Measurements from ENCODE around the gene GFPT2. TPM values are rescaled to one million over a fixed set of nuclear protein-coding genes. Genes with fewer than 3 reads are reported as not detected.

The GFPT2 gene
- polyA plus RNA-seq, 2 of the 4 experiments (the other 2 are of a cell fraction): 24.4 to 38.0 TPM

DNA sequence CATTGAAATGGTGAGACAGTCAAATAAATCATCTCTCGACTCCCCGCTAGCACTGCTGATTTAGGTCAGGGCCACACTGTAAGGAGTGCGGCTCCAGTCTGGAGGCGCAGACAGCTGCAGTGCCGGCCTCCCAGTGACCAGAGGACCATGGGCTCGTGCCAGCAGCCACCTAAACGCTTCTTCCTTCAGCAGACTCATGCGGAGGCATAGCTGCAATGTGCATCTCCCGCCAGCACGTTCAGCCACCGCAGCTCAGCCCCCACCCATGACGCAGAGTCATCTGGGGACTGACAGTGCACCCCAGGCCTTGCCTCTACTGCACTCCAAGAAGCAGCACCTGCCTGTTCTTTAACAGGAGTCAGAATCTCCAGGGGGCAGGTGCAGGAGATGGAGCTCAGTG lies 47.7 kb downstream of the GFPT2 start:
- ChIA-PET CTCF (interaction anchor here (0.8 to 8.6 kb wide), 6 partner anchors 10 to 179 kb away, joined by 3 to 81 read pairs (median 34); no protein-coding TSS in a partner anchor), POLR2A (no interaction called here)
- H3K27ac ChIP-seq: no peak overlapping the region
- H3K4me2 ChIP-seq: no peak overlapping the region
- H3K9me3 ChIP-seq: no peaks in the 10 kb centered on the region
- no peaks in the 10 kb centered on the region for H3K4me1 ChIP-seq
- DNase-seq (ENCODE audit: low read depth in 1 of 2, low spot score in 1 of 2) (no peak), FAIRE-seq (no peak), ATAC-seq (no peak)
- 89% methylated on average over 11 of the region's 12 CpGs for WGBS (ENCODE audit: missing lambda C conversion rate)
- no peak overlapping the region for H3K4me3 ChIP-seq
- no peak for TF ChIP-seq ZSCAN20 (CRISPR knock-in tag; IDR thresholded peaks at IDR 0.05)
- no peak for TF ChIP-seq HOXB13 (CRISPR knock-in tag; IDR thresholded peaks at IDR 0.05; ENCODE audit: low read depth)
- TF ChIP-seq SMC3 (IDR thresholded peaks at IDR 0.05): no peak
- no peak for TF ChIP-seq HOXB5 (CRISPR knock-in tag; IDR thresholded peaks at IDR 0.05)
- no peak for TF ChIP-seq CHD2 (IDR thresholded peaks at IDR 0.05; ENCODE audit: low read length, partially characterized antibody)
- TF ChIP-seq CBX2 (IDR thresholded peaks at IDR 0.05; ENCODE audit: borderline replicate concordance, low read depth): no peak
- no peak for TF ChIP-seq EP300 (IDR thresholded peaks at IDR 0.05)
- TF ChIP-seq MAZ (IDR thresholded peaks at IDR 0.05; ENCODE audit: borderline replicate concordance, low read depth, low read length): no peak
- no peak for TF ChIP-seq MYC (IDR thresholded peaks at IDR 0.05; ENCODE audit: borderline replicate concordance, low read length)

DNA sequence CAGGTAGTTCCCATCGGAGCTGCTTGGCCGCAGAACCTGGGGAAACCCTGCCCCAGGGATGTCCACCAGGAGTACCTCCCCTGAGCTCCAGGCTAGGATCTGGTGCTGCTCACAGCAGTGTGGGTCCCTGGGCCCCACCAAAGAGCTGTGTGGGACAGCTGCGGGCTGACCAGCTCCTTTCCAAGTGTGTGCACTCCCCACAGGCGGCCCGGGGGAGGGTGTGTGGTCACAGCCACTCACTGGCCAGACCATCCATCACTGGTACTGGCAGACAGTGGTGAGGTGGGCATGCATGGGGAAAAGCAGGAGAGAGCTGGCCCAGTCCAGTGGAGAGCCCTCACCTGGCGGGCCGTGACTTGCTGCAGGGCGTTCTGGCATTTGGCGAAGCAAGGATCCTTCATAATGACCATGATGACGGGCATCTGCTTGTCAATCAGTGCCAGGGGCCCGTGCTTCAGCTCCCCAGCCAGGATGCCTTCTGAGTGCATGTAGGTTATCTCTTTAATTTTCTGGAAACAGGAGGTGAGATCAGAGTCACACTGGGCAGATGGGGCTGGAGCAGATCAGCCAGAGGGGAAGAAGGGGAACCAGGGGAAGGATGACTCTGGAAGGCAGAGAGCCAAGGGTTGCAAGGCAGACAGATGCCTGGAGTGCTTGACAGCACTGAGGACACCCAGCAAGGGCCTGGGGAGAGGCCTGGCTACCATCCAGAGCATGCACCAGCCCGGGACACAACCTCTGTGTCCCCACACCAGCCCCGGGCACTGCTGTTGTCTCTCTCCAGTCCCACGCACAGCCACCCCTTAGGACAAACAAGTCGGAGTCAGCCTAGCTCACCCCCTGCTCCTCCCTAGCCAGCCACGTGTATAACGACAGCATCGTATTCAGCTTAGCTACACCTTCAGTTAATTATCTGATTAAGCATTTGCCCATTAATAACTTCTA lies 48.4 kb downstream of the GFPT2 start:
- 89% methylated on average over 15 of the region's 18 CpGs for WGBS (ENCODE audit: missing lambda C conversion rate)
- H3K27ac ChIP-seq: no peak overlapping the region
- ChIA-PET POLR2A (no interaction called here), CTCF (interaction anchor here (0.7 to 8.6 kb wide), 9 partner anchors 10 to 314 kb away, joined by 3 to 81 read pairs (median 3); no protein-coding TSS in a partner anchor)
- ATAC-seq: no peak; a peak in 1 of 6 replicates
- DNase-seq (ENCODE audit: low read depth in 1 of 2, low spot score in 1 of 2): no peak
- H3K4me1 ChIP-seq: no peaks in the 10 kb centered on the region
- no peak overlapping the region for H3K4me2 ChIP-seq
- TF ChIP-seq ESRRA (IDR thresholded peaks at IDR 0.05; ENCODE audit: borderline replicate concordance, low read length): no peak
- TF ChIP-seq FOSB (CRISPR knock-in tag; IDR thresholded peaks at IDR 0.05): no peak
- no peak for TF ChIP-seq JUNB (IDR thresholded peaks at IDR 0.05)
- no peak for TF ChIP-seq MAZ (IDR thresholded peaks at IDR 0.05; ENCODE audit: borderline replicate concordance, low read depth, low read length)
- TF ChIP-seq, protein P1, sequence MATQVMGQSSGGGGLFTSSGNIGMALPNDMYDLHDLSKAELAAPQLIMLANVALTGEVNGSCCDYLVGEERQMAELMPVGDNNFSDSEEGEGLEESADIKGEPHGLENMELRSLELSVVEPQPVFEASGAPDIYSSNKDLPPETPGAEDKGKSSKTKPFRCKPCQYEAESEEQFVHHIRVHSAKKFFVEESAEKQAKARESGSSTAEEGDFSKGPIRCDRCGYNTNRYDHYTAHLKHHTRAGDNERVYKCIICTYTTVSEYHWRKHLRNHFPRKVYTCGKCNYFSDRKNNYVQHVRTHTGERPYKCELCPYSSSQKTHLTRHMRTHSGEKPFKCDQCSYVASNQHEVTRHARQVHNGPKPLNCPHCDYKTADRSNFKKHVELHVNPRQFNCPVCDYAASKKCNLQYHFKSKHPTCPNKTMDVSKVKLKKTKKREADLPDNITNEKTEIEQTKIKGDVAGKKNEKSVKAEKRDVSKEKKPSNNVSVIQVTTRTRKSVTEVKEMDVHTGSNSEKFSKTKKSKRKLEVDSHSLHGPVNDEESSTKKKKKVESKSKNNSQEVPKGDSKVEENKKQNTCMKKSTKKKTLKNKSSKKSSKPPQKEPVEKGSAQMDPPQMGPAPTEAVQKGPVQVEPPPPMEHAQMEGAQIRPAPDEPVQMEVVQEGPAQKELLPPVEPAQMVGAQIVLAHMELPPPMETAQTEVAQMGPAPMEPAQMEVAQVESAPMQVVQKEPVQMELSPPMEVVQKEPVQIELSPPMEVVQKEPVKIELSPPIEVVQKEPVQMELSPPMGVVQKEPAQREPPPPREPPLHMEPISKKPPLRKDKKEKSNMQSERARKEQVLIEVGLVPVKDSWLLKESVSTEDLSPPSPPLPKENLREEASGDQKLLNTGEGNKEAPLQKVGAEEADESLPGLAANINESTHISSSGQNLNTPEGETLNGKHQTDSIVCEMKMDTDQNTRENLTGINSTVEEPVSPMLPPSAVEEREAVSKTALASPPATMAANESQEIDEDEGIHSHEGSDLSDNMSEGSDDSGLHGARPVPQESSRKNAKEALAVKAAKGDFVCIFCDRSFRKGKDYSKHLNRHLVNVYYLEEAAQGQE (IDR thresholded peaks at IDR 0.05): no peak
- no peak for TF ChIP-seq HOXB13 (CRISPR knock-in tag; IDR thresholded peaks at IDR 0.05; ENCODE audit: low read depth)
- no peak for TF ChIP-seq KDM1A (IDR thresholded peaks at IDR 0.05; ENCODE audit: low read depth)
- TF ChIP-seq, protein P2, sequence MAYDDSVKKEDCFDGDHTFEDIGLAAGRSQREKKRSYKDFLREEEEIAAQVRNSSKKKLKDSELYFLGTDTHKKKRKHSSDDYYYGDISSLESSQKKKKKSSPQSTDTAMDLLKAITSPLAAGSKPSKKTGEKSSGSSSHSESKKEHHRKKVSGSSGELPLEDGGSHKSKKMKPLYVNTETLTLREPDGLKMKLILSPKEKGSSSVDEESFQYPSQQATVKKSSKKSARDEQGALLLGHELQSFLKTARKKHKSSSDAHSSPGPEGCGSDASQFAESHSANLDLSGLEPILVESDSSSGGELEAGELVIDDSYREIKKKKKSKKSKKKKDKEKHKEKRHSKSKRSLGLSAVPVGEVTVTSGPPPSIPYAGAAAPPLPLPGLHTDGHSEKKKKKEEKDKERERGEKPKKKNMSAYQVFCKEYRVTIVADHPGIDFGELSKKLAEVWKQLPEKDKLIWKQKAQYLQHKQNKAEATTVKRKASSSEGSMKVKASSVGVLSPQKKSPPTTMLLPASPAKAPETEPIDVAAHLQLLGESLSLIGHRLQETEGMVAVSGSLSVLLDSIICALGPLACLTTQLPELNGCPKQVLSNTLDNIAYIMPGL (CRISPR knock-in tag; IDR thresholded peaks at IDR 0.05; ENCODE audit: borderline replicate concordance): no peak
- no peak for TF ChIP-seq POLR2AphosphoS2 (conservative IDR thresholded peaks at IDR 0.05; ENCODE audit: low read length)
- TF ChIP-seq CEBPB (IDR thresholded peaks at IDR 0.05): no peak
- no peak for TF ChIP-seq HDAC2 (IDR thresholded peaks at IDR 0.05)
- TF ChIP-seq ZNF302 (CRISPR knock-in tag; IDR thresholded peaks at IDR 0.05): no peak
- TF ChIP-seq KDM5A (IDR thresholded peaks at IDR 0.05): no peak
- TF ChIP-seq ZSCAN20 (CRISPR knock-in tag; IDR thresholded peaks at IDR 0.05): no peak
- TF ChIP-seq PHF8 (IDR thresholded peaks at IDR 0.05; ENCODE audit: borderline replicate concordance, low read depth): no peak
- TF ChIP-seq NPAS2 (CRISPR knock-in tag; IDR thresholded peaks at IDR 0.05; ENCODE audit: borderline replicate concordance): no peak
- TF ChIP-seq HOXB5 (CRISPR knock-in tag; IDR thresholded peaks at IDR 0.05): no peak
- no peak for TF ChIP-seq CTCF (IDR thresholded peaks at IDR 0.05)
- no peak overlapping the region for H3K4me3 ChIP-seq
- no peaks in the 10 kb centered on the region for H3K9me3 ChIP-seq
- FAIRE-seq: no peak
